HG03521 (cell line): ENCODE data around the gene FAM111B.
"Not testable (repeated sequence)": the region's sequence is repeated elsewhere in the genome, so short reads cannot be mapped to it uniquely, and the experiment has no call there.

Experiments used
- ATAC-seq: cut with Tn5 transposase; IDR thresholded peaks from one replicate; pipeline ENCODE4 v1.9.1; 2021; ENCODE audit warnings: mild to moderate bottlenecking, moderate library complexity; ENCODE audit not compliant: unreplicated experiment

Gene FAM111B

GRCh38 chr11:59097113-59097708 lies 9.8 kb upstream of the FAM111B start:
- no peak for ATAC-seq

GRCh38 chr11:59097938-59098337 lies 9.1 kb upstream of the FAM111B start:
- ATAC-seq = not testable (repeated sequence)

- ATAC-seq = peak; percentile 65
Measured at GRCh38 chr11:59102259-59102765, 4.7 kb upstream of the FAM111B start.

GRCh38 chr11:59107721-59108120 lies 684 bp downstream of the FAM111B start:
- not testable (repeated sequence) for ATAC-seq

- ATAC-seq = no peak
Measured at GRCh38 chr11:59112494-59112893, 5.5 kb downstream of the FAM111B start.

GRCh38 chr11:59114344-59114743 lies 7.3 kb downstream of the FAM111B start:
- no peak for ATAC-seq

- no peak for ATAC-seq
Measured at GRCh38 chr11:59115553-59115952, 8.5 kb downstream of the FAM111B start.

- ATAC-seq = no peak
Measured at GRCh38 chr11:59117774-59118173, 10.7 kb downstream of the FAM111B start.

- ATAC-seq = no peak
Measured at GRCh38 chr11:59119826-59120225, 12.8 kb downstream of the FAM111B start.

- ATAC-seq = peak; percentile 96
Measured at GRCh38 chr11:59135648-59136461, 28.8 kb downstream of the FAM111B start.

GRCh38 chr11:59136551-59136950 lies 29.5 kb downstream of the FAM111B start:
- not testable (repeated sequence) for ATAC-seq

GRCh38 chr11:59137190-59137589 lies 30.2 kb downstream of the FAM111B start:
- no peak for ATAC-seq

GRCh38 chr11:59138643-59139042 lies 31.6 kb downstream of the FAM111B start:
- ATAC-seq = no peak

- no peak for ATAC-seq
Measured at GRCh38 chr11:59141191-59141590, 34.2 kb downstream of the FAM111B start.

- no peak for ATAC-seq
Measured at GRCh38 chr11:59141673-59142460, 34.8 kb downstream of the FAM111B start.

- ATAC-seq = peak; percentile 64
Measured at GRCh38 chr11:59142530-59143507, 35.8 kb downstream of the FAM111B start, which contains the start of gene FAM111A. FAM111A (plus strand) TSS chr11:59142856; CDS start chr11:59148873, 6,017 bp downstream.

GRCh38 chr11:59144096-59144495 lies 37.1 kb downstream of the FAM111B start:
- ATAC-seq = no peak

- ATAC-seq = peak; percentile 42
Measured at GRCh38 chr11:59144579-59145345, 37.7 kb downstream of the FAM111B start.

GRCh38 chr11:59145534-59145933 lies 38.5 kb downstream of the FAM111B start:
- no peak for ATAC-seq
